Measurements from ENCODE around the gene NCKAP5L.
A peak's percentile ranks its signal among the peaks of the same experiment; 100 is the strongest.

NCKAP5L gene

GRCh38 chr12:49823350-49823749 is 4.9 kb downstream of the NCKAP5L start:
- no peaks in the 10 kb centered on the region; the same call in 1 of the 2 replicates for H3K36me3 ChIP-seq (ENCODE audit: control insufficient read depth, insufficient read depth, low read length)
- no peak overlapping the region for H3K27ac ChIP-seq (ENCODE audit: low read depth, low read length)
- no peaks in the 10 kb centered on the region for H3K27me3 ChIP-seq (ENCODE audit: control insufficient read depth, insufficient read depth, low read length)
- H3K4me3 ChIP-seq (ENCODE audit: low read depth, low read length) = no peak overlapping the region
- H3K4me1 ChIP-seq (ENCODE audit: control insufficient read depth, insufficient read depth, low read length) = peaks cover 32% of the 10 kb centered on the region
- H3K9me3 ChIP-seq (ENCODE audit: control insufficient read depth, insufficient read depth, low read length) = no peaks in the 10 kb centered on the region
- no peak overlapping the region for H3K9ac ChIP-seq (ENCODE audit: low read depth, low read length)

- H3K27me3 ChIP-seq (ENCODE audit: control insufficient read depth, insufficient read depth, low read length) = no peaks in the 10 kb centered on the region
- no peak overlapping the region for H3K27ac ChIP-seq (ENCODE audit: low read depth, low read length)
- peaks cover 26% of the 10 kb centered on the region for H3K4me1 ChIP-seq (ENCODE audit: control insufficient read depth, insufficient read depth, low read length)
- H3K4me3 ChIP-seq (ENCODE audit: low read depth, low read length) = no peak overlapping the region
- no peaks in the 10 kb centered on the region for H3K9me3 ChIP-seq (ENCODE audit: control insufficient read depth, insufficient read depth, low read length)
- H3K36me3 ChIP-seq (ENCODE audit: control insufficient read depth, insufficient read depth, low read length) = no peaks in the 10 kb centered on the region; the same call in 1 of the 2 replicates
- H3K9ac ChIP-seq (ENCODE audit: low read depth, low read length) = no peak overlapping the region
Observed at GRCh38 chr12:49821373-49822287, 6.6 kb downstream of the NCKAP5L start.

DNA sequence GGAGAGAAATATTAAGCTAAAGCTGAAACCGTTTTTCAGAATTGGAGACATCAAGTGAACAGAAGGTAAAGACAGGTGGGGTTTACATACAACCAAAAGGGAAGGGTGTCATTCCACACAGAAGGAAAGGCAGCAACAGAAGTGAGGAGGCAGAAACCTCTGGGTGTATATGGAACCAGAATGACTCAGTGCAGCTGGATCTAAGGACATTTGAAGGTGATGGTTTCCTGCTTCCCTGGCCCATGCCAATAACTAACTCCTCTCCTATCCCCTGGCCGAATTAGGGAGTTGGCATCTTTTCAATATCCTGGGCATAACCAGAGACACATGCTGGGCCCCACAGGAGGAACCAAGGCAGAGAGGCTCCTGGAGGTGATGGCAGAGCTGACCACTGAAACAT is 8.4 kb downstream of the NCKAP5L start:
- H3K4me3 ChIP-seq (ENCODE audit: low read depth, low read length) = no peak overlapping the region
- peaks cover 11% of the 10 kb centered on the region for H3K36me3 ChIP-seq (ENCODE audit: control insufficient read depth, insufficient read depth, low read length)
- H3K27me3 ChIP-seq (ENCODE audit: control insufficient read depth, insufficient read depth, low read length) = no peaks in the 10 kb centered on the region
- H3K27ac ChIP-seq (ENCODE audit: low read depth, low read length) = no peak overlapping the region
- H3K4me1 ChIP-seq (ENCODE audit: control insufficient read depth, insufficient read depth, low read length) = peaks cover 8% of the 10 kb centered on the region
- H3K9me3 ChIP-seq (ENCODE audit: control insufficient read depth, insufficient read depth, low read length) = no peaks in the 10 kb centered on the region
- no peak overlapping the region for H3K9ac ChIP-seq (ENCODE audit: low read depth, low read length)

GRCh38 chr12:49818241-49818895 is 9.8 kb downstream of the NCKAP5L start:
- peaks cover 11% of the 10 kb centered on the region for H3K36me3 ChIP-seq (ENCODE audit: control insufficient read depth, insufficient read depth, low read length)
- no peaks in the 10 kb centered on the region for H3K9me3 ChIP-seq (ENCODE audit: control insufficient read depth, insufficient read depth, low read length)
- H3K27ac ChIP-seq (ENCODE audit: low read depth, low read length) = no peak overlapping the region
- H3K9ac ChIP-seq (ENCODE audit: low read depth, low read length) = no peak overlapping the region
- no peak overlapping the region for H3K4me3 ChIP-seq (ENCODE audit: low read depth, low read length)
- peaks cover 4% of the 10 kb centered on the region for H3K4me1 ChIP-seq (ENCODE audit: control insufficient read depth, insufficient read depth, low read length)
- no peaks in the 10 kb centered on the region for H3K27me3 ChIP-seq (ENCODE audit: control insufficient read depth, insufficient read depth, low read length)

DNA sequence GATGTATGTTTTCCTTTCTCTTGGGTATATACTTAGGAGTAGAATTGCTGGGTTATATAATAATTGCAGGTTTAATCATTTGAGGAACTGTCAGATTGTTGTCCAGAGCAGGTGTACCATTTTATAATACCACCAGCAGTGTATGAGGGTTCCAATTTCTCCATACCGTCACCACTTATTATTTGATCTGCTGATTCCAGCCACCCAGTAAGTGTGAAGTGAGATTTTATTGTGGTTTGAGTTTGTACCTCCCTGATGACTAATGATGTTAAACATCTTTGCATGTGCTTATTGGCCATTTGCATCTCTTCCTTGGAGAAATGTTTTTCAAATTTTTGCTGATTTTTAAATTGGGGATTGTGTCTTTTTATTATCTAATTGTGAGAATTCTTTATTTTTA is 15.1 kb downstream of the NCKAP5L start:
- Histone ChIP-seq H3K27ac (ENCODE audit: low read depth, low read length) (no peak overlapping the region), H3K4me3 (ENCODE audit: low read depth, low read length) (no peak overlapping the region), H3K36me3 (ENCODE audit: control insufficient read depth, insufficient read depth, low read length) (peaks cover 11% of the 10 kb centered on the region; the same call in 1 of the 2 replicates), H3K9ac (ENCODE audit: low read depth, low read length) (no peak overlapping the region), H3K27me3 (ENCODE audit: control insufficient read depth, insufficient read depth, low read length) (no peaks in the 10 kb centered on the region), H3K9me3 (ENCODE audit: control insufficient read depth, insufficient read depth, low read length) (no peaks in the 10 kb centered on the region), H3K4me1 (ENCODE audit: control insufficient read depth, insufficient read depth, low read length) (peaks cover 29% of the 10 kb centered on the region)

GRCh38 chr12:49811961-49812401 is 16.2 kb downstream of the NCKAP5L start:
- peaks cover 11% of the 10 kb centered on the region; the same call in 1 of the 2 replicates for H3K36me3 ChIP-seq (ENCODE audit: control insufficient read depth, insufficient read depth, low read length)
- no peak overlapping the region for H3K9ac ChIP-seq (ENCODE audit: low read depth, low read length)
- peaks cover 29% of the 10 kb centered on the region for H3K4me1 ChIP-seq (ENCODE audit: control insufficient read depth, insufficient read depth, low read length)
- no peaks in the 10 kb centered on the region for H3K27me3 ChIP-seq (ENCODE audit: control insufficient read depth, insufficient read depth, low read length)
- no peak overlapping the region for H3K27ac ChIP-seq (ENCODE audit: low read depth, low read length)
- H3K9me3 ChIP-seq (ENCODE audit: control insufficient read depth, insufficient read depth, low read length) = no peaks in the 10 kb centered on the region
- H3K4me3 ChIP-seq (ENCODE audit: low read depth, low read length) = no peak overlapping the region

- Histone ChIP-seq H3K27me3 (ENCODE audit: control insufficient read depth, insufficient read depth, low read length) (no peaks in the 10 kb centered on the region), H3K9ac (ENCODE audit: low read depth, low read length) (no peak overlapping the region), H3K27ac (ENCODE audit: low read depth, low read length) (peak overlapping the region; percentile 47), H3K4me3 (ENCODE audit: low read depth, low read length) (no peak overlapping the region), H3K9me3 (ENCODE audit: control insufficient read depth, insufficient read depth, low read length) (no peaks in the 10 kb centered on the region), H3K4me1 (ENCODE audit: control insufficient read depth, insufficient read depth, low read length) (peaks cover 29% of the 10 kb centered on the region), H3K36me3 (ENCODE audit: control insufficient read depth, insufficient read depth, low read length) (peaks cover 10% of the 10 kb centered on the region; the same call in 1 of the 2 replicates)
Observed at GRCh38 chr12:49811136-49811535, 17.1 kb downstream of the NCKAP5L start.

GRCh38 chr12:49809906-49810389 is 18.3 kb downstream of the NCKAP5L start:
- Histone ChIP-seq H3K4me1 (ENCODE audit: control insufficient read depth, insufficient read depth, low read length) (peaks cover 29% of the 10 kb centered on the region), H3K9ac (ENCODE audit: low read depth, low read length) (peak overlapping the region; percentile 45; the same call in 1 of the 2 replicates), H3K27me3 (ENCODE audit: control insufficient read depth, insufficient read depth, low read length) (no peaks in the 10 kb centered on the region), H3K4me3 (ENCODE audit: low read depth, low read length) (no peak overlapping the region), H3K27ac (ENCODE audit: low read depth, low read length) (peak overlapping the region; percentile 72), H3K9me3 (ENCODE audit: control insufficient read depth, insufficient read depth, low read length) (no peaks in the 10 kb centered on the region), H3K36me3 (ENCODE audit: control insufficient read depth, insufficient read depth, low read length) (peaks cover 11% of the 10 kb centered on the region)

DNA sequence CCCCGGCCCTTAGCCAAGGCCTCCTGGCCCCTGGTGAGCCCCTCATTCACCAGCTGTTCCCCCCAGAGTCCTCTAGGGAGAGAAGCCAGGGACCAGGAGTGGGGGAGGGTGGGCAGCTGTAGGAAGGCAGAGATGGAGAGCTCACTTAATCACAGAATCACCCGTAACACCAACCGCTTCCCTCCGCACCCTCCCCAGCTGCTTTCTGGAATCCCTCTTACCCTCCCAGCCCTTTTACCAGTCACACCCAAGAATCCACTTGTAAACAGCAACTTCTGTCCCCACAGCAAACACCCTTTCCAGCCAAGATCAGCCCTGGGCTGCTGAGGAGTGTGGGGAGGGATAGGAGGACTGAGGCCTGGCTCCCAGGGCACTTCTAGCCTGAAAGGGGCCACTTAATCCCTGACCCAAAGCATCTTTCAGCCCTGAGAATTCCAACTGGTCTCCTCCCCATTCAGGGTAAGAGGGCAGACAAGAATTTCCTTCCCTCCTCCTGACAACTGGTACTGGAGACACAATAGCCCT is 18.8 kb downstream of the NCKAP5L start:
- no peak overlapping the region for H3K4me3 ChIP-seq (ENCODE audit: low read depth, low read length)
- H3K9me3 ChIP-seq (ENCODE audit: control insufficient read depth, insufficient read depth, low read length) = no peaks in the 10 kb centered on the region
- peaks cover 29% of the 10 kb centered on the region for H3K4me1 ChIP-seq (ENCODE audit: control insufficient read depth, insufficient read depth, low read length)
- peak overlapping the region; percentile 72 for H3K27ac ChIP-seq (ENCODE audit: low read depth, low read length)
- no peak overlapping the region for H3K9ac ChIP-seq (ENCODE audit: low read depth, low read length)
- no peaks in the 10 kb centered on the region for H3K27me3 ChIP-seq (ENCODE audit: control insufficient read depth, insufficient read depth, low read length)
- peaks cover 16% of the 10 kb centered on the region for H3K36me3 ChIP-seq (ENCODE audit: control insufficient read depth, insufficient read depth, low read length)

GRCh38 chr12:49808686-49809380 is 19.4 kb downstream of the NCKAP5L start:
- H3K27me3 ChIP-seq (ENCODE audit: control insufficient read depth, insufficient read depth, low read length) = no peaks in the 10 kb centered on the region
- 0 out of 2 replicates have a peak overlapping the region, but pooled peaks have one; percentile 12 for H3K9ac ChIP-seq (ENCODE audit: low read depth, low read length)
- no peaks in the 10 kb centered on the region for H3K9me3 ChIP-seq (ENCODE audit: control insufficient read depth, insufficient read depth, low read length)
- H3K27ac ChIP-seq (ENCODE audit: low read depth, low read length) = peak overlapping the region; percentile 72
- H3K36me3 ChIP-seq (ENCODE audit: control insufficient read depth, insufficient read depth, low read length) = peaks cover 20% of the 10 kb centered on the region
- H3K4me3 ChIP-seq (ENCODE audit: low read depth, low read length) = no peak overlapping the region
- peaks cover 29% of the 10 kb centered on the region for H3K4me1 ChIP-seq (ENCODE audit: control insufficient read depth, insufficient read depth, low read length)

All from HUES48 (cell line).